ENCODE results near the gene ASB13.
"Not testable (repeated sequence)": the region's sequence is repeated elsewhere in the genome, so short reads cannot be mapped to it uniquely, and the experiment has no call there.

The ASB13 gene

DNA sequence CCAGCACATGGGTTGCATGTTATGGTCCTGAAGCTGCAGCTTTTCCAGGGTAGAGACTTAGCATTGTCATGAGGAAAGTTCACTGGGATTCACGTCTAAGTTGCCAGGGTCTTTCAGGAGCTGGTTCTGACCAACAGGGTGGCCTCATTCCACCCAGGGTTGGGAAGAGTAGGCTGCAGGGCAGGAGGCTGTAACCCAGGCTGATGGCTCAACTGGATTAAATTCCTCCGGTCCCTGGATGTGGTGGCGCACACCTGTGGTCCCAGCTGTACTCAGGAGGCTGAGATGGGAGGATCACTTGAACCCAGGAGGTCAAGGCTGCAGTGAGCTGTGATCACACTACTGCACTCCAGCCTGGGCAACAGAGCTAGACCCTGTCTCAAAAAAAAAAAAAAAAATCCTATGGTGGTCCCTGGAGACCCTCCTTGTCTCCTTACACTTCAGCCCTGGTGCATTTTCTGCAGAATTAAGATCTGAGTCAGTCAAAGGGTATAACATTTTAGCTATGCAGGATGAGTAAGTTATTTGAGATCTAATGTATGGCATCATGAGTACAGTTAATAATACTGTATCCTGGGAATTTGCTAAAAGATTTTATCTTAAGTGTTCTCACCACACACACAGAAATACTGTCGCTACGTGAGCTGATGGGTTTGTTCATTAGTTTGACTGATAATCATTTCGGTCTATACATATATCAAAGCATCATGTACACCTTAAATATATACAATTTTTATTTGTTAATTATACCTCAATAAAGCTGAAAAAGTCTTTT, 44.0 kb downstream of the ASB13 start:
- DNase-seq = no peak

DNA sequence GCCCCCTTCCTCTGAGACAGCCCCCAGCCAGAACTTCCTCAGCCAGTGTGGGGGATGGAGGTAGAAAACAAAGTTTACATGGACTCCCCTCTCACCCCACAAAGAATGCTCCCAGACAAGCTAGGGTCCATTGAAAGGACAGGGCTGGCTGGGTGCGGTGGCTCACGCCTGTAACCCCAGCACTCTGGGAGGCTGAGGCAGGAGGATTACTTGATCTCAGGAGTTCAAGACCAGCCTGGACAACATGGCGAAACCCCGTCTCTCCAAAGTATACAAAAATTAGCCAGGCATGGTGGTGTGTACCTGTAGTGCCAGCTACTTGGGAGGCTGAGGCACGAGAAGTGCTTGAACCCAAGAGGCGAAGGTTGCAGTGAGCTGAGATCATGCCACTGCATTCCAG, 45.0 kb downstream of the ASB13 start:
- DNase-seq = not testable (repeated sequence)

DNA sequence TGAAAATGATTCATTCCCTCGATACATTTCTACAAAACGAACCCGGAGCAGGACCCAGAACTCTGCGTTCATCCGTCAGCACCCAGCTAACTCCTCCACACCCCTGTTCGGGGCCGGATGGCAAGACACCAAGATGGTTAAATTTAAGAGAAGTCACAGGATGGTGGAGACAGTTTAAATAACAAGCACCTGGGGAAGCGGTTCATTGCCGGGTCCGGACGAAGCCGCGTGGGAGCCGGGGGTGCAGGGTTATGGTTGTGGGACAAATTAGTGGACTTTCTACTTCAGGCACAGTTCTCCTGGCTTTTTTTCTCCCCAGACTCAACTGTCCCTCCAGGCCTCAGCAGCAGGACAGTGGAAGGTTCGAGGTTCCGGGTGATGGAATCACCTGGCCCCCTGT, 45.4 kb downstream of the ASB13 start:
- DNase-seq = no peak

DNA sequence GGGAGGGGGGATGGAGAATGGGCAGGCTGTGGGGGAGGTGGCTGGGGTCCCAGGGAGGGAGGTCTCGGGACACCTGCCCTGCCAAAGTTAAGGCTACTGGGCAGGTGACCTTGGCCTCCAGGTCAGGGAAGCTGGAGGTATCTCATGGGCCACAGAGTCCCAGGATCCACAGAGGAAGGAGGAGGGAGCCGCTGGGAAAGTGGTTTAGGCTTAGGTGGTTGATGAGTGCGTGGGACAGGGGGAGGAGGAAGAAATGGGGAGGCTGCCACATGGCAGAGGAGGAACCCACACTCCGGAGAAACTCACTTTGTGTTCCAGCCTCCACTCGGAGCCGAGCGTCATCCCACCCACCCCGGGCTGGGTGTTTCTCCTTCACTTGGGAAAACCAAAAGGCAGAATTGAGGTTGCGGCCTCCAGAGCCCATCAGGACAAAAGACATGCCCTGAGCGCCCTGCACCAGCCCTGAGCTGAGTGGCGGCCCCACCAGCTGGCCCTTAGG, 46.1 kb downstream of the ASB13 start:
- no peak for DNase-seq

DNA sequence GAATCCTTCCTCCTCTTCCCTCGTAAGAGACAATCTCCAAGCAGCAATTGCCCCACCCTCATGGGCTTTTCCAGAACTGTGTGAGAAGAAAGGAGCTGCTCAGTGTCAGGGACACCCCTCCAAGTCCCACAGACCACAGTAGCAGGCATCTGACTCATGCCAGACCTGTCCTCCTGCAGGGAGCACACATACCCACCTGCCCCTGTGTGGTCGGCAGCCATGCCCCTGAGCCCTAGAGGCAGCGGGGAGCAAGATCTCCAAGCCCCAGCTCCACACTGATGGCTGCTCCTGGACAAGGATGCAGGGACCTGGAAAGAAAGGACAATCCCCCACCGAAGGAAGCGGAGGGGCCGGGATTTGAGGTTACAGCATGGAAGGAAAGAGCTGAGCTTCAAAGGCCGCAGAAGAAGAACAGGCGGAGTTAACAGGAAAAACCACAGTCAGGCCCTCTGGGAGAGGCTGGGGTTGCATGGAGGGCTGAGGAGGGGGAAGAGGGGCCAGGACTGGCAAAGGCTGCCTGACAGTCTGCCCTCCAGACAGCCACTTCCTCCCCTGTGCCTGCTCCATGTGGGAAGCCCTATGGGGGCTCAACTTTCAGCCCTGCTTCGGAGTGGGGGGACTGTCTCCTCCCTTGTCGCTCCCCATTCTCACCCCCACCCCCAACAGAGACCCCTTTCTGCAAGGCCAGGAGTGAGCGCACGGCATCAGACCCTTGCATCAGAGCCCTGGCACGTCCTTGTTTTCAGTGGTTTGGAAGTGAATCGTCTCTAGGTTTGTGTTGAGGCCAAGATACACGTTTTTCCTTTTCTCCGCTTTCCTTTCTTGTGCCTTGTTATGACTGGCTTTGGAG, 46.8 kb downstream of the ASB13 start:
- no peak for DNase-seq

DNA sequence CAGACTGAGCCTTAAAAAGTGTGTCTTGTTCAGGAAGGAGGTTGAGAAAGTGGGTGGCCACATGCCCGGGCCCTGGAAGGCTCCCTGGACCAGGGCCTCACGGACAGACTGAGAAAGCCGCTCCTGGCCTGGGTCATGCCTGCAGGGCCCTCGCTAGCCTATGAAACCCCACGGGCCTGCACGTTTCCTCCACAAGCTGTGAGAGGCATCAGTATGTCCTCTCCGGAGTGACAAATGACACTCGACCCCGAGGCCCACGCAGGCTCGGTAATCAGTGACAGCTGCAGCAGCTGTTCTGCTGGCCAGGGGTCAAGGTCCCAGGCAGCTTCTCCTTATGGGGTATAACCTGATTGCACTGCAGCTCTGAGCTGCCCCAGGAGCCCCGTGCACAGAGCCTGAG, 47.6 kb downstream of the ASB13 start:
- DNase-seq = no peak

DNA sequence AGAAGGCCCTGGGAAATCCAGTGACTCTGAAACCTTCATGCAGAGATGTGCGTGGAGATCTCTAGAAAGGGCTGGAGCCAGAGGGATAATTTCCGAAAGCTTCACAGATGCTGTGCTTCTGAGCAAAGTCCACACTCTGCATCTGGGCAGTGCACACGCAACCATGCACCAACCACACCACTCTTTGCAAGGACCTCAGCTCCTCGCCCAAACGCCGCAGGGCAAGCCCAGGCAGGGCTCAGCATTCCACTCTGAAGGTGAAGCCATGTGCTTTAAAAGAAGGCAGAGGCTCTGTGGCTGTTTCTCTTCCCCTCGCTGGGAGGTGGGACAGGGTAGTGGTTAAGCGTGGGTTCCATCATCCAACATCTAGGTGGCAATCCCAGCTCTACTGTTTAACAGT, 48.4 kb downstream of the ASB13 start:
- DNase-seq = no peak

DNA sequence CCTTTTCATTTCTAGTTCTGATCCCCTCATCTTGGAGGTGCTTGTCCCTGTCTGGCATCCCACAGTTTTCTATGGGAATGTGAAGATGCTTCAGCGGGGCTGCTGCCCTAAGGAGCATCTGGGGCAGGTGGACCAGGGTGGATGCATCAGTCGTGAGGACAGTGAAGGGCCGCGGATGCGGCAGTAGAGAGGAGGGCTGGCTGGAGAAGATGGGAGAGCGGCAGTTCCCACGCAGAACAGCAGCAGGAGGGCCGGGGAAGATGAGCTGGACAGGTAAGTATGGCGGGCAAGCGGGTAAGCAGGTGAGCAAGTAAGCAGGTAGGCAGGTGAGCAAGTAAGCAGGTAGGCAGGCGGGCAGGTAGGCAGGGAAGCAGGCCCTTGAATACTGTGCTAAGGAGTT, 48.9 kb downstream of the ASB13 start:
- no peak for DNase-seq

DNA sequence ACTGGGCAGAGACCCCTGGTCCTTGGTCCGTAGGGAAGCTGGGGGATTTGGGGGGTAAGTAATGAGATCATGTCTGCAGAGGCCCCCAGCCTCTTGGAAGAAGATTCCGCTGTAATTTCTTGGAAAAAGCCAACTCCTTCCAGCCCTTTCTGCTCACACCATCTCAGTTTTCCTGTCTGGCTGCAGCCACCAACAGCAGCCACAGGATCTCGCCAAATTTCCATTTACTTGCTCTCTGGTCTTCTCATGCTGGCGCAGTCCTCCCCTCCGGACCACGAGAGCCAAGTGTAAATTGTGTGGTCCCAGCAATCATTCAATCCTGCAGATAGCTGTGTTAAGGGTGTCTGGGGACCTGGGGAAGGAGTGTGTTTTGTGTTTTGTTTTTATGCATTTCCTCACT, 49.6 kb downstream of the ASB13 start:
- DNase-seq = no peak

DNA sequence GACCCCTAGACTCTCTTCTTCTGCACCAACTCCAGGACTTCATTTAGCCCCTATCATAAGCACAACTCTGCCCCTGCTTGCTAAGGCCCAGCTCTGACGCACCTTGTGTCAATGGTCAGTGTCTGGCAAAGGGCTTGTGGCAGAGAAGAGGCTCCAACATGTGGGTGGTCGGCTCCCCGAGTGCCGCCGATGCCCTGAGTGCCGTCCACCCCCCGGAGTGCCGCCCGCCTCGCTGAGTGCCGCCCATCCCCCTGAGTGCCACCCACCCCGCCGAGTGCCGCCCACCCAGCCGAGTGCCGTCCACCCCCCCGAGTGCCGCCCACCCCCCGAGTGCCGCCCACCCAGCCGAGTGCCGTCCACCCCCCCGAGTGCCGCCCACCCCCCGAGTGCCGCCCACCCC, 50.3 kb downstream of the ASB13 start:
- DNase-seq = no peak

DNA sequence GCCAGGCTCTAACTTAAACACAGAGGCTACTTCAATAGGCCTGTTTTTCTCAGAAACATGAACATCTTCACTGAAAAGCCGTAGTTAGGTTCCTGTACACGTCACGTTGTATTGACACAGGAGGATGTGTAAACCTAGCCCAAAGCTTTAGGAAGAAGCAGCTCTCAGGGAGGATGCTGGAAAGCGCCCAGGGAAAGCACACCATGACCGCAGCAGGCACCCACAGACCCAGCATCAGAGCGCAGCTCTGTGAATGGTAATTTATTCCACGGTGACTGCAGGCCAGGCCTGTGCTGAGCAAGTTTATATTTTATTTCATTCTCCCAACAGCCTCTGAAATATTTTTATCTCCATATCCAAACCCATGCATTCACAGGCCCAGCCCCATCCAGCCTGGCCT, 51.1 kb downstream of the ASB13 start:
- no peak for DNase-seq

DNA sequence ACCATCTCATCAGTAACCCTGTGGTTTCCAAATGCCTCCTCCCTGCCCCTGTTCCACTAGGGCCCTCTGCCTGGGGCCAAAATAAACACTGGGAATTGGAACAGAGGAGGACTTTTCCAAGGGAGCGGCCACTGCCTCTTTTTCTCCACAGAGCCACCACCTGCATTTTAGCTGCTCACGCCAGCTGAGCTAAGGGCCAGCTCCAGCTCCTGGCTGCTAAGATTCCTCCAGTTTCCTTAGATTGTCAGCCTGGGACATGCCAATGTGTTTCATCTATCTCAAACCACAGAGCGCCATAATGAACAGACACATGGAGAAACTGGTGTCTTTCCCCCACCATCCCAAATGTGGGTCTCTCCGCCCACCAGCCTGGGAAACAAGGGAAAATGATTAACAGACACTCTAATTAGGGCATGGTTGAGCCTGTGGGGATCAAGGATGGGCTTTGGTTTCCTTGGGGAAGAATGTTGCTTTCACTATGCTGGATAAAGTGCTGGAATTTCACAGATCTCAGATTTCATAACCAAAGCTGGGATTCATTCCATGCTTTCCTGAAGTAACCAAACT, 52.2 kb downstream of the ASB13 start:
- no peak for DNase-seq

DNA sequence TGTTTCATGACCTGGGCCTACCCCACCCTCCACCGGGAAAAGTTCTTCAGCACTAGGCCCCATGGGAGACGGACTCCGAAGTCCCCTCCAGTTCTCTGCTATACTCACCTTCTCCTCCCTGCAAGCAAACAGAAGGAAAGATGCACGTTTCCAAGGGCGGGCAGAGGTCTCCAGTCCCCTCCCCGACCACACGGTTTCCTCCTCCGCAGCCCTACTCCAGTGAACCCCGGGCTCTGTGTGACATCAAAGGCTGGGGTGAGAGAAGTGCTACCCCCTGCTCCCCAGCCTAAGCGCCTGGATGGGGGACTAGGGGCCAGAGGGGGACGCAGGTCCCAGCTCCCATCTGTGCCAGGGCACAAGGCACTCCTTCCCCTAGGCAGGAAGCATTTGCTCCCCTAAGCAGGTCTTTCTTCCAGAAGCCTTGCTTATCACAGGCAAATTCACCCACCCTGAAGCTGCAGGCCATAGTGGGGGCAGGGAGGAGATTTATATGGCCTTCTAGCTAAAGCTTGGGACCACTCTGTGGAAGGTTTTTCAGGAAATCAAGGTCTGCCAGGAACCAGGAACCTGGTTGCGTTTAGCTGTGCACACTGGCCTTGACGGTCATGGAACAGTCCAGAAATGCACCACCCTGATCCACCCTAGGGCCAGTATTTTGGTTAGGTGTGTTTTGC, 52.8 kb downstream of the ASB13 start:
- DNase-seq = no peak

DNA sequence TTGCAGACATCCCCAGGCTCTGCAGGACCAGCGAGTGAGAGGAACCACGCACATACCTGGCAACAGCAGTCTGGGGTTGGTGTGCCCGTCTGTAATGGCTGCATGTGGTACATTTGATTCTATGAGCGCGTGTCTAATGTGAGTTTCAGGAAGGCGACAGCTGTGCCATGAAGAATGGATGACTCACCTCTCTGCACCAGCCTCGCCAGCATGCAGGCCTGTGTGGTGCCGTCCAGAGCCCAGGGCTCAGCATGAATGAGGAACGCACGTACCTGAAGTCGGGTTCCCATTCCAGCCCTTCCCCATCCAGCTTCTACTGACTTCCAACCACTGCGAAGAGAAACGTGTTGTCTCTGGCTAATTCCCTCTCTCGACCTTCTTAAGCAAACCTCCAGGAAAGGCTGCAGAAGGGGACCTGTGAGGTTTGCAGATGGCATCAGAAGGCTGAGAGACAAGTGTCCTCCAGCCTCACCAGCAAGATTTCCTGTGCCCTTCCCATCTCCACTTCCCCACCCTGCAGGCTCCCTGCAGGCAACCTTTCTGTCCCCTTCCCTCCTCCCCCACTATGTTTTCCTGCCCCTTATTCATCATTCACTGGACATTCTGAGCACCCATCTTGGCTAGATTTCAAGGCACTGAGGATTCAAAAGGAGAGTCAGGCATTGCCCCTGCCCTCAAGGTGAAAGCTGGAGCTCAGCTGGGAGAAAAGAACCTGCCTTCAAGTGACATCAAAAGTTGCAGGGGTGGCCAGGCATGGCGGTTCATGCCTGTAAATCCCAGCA, 54.3 kb downstream of the ASB13 start:
- DNase-seq = no peak

DNA sequence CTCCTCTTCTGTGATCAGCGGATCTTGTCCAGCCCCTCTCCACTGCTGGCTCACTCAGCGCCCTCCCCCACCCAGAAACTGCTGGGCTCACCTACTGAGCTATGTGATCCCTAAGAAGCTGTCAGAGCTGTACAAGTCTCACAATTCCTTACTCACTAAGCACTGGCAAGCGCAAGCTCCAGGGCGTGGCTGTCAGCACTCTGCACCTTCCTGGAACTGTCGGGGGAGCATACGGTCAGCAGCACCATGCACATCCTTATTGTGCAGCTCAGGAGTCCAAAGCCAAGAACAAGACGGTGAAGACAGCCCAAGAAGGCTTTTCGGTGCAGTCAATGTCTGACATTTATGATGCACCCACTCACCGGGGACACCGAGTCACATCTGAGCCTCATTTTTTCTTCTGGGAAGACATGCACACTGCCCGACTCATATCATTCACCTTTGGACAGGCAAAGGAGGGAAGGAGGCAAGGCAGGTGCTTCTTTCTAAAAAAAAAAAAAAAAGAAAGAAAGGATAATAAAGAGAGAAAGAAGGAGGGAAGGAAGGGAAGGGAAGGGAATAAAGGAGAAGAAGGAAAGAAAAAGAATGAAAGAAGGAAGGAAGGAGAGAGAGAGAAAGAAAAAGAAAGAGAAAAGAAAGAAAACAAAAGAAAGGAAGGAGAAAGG, 56.3 kb downstream of the ASB13 start:
- DNase-seq = no peak

DNA sequence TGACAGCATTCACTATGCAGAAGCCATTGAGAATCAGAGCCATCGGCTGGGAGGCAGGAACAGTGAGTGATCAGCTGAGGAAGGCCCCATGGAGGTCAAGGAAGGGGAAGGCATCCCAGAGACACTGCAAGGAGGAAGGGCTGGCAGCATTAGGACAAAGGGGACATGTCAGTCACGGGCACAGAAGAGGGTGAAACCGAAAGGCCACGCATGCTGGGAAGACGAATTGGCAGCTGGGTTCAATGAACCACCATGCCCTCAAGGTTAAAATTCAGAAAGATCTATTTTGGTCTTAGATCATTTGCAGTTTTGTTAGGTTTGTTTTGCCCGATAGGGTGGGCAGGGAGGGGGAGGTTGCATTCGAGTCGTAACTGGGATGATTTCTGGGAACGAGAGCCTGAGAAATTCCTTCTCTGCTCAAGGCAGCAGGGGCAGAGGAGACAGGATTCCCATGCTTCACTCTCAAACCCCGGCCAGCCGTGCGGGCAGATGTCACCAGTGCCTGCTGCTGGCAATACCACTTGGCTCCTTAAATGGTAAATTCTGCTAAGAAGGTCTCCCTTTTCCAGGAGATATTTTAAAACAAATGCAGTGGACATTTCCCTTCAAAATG, 57.7 kb downstream of the ASB13 start:
- DNase-seq = no peak

DNA sequence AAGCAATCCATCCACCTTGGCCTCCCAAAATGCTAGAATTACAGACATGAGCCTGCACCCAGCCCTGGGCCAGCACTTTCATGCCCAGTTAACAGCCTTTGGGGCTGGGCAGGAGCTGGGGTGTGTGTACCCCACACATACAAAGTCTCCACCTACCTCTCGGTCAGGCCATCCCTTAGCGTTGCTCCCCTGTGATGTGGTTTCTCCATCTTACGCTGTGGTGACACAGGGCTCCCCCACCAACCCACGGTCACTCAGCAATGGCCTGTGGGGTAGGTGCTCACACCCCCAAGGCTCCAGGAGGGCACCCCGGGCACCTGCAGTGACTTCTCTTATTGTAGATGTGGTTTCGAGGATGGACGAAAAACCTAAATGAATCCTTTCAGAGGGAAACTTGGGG, 58.8 kb downstream of the ASB13 start:
- no peak for DNase-seq

DNA sequence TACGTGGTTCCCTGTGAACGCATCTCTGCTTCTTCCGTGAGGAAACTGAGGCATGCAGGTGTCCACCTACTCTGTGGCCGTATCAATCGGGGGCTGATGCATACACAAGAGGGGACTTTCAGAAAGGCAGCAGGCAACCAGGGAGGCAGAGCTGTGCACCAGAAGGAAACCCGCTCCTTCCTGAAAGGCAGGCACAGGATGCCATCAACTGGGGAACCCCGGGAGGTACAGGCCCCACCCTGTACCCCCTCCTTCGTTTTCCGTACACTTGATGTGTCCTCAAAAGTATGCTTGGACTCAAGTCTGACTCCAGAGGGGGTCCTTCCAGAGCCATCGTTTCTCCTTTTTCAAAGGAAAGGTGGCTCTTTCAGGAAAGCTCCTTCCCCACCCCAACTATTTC, 59.5 kb downstream of the ASB13 start:
- no peak for DNase-seq

DNA sequence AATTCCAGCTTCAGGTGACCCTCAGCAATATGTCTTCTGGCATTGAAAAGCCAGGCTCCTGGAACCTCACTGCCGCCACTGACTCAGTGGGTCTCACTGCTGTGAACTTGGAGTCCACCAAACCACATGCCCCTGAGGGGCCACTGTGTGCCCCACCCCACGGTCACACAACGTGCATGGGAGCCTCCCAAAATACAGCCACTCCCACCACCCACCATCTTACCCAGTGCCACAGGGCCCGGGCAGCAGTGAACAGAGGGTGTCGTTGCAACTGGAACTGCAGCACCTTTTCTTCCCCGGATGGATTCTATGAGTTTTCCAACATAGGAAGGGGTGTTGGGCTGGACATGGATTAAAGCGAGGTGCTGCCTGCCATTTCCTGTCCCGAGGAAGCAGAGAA, 60.1 kb downstream of the ASB13 start:
- no peak for DNase-seq

DNA sequence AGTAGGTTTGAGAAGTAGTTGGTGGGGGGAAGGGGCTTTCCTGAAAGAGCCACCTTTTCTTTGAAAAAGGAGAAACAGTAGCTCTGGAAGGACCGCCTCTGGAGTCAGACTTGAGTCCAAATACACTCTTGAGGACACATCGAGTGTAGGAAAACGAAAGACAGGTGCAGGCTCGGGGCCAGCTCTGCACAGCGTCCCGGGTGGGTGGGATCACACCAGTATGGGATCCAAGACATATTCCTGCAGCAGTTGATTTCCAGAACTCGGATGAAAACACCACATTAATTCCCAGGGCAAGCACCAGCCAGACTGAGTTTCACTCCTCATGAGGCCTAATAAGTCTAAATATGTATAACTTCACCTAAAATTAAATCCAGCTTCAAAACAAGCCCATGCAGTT, 61.4 kb downstream of the ASB13 start:
- DNase-seq = no peak

DNA sequence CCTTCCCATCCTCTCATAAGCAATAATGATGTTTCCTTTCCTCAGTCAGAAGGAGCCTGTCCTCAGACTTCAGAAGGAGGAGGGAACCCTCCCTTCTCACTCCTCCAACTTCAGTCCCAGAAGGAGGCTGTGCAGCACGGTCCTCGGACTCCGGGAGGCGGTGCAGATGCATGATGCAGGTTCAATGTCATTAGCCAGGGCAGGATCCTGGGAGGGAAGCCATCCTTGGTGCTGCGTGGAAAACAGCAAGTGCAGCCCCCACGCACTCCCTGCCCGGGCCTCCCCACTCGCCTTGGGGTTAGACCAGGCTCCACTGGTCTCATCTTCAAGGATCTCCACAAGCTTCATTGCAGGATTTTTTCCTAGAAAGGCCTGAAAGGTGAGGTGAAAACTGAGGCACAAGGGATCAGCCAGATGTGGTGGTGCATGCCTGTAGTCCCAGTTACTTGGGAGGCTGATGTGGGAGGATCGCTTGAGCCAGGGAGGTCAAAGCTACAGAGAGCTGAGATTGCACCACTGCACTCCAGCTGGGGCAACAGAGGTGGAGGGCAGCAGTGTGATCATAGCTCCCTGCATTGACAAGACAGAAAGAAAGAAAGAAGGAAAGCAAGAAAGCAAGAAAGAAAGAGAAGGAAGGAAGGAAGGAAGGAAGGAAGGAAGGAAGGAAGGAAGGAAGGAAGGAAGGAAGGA, 62.0 kb downstream of the ASB13 start:
- no peak for DNase-seq

Data from effector CD4-positive, alpha-beta T cell (primary cell).